HepG2 (cell line): ENCODE data around the gene ZBED3. TPM values are rescaled to one million over a fixed set of nuclear protein-coding genes. Genes with fewer than 3 reads are reported as not detected.

Source experiments
- ATAC-seq: fragments of 200-7000 bp; cut with Tn5 transposase; 3 replicates; pipeline ENCODE4 v1.9.1; 2020; ENCODE audit warnings: mild to moderate bottlenecking, moderate library complexity
- BruUV-seq: library from RNA; stranded (reverse); fragments of 400-500 nt; replicated peaks from 2 replicates; lab custom pipeline; 2021; lab: Mats Ljungman, UMichigan
- CTCF ChIA-PET: fragments of 300-600 bp; formaldehyde crosslinking; extraction: SDS; loops from one replicate; lab custom pipeline; 2021; ENCODE audit warnings: low total read pairs, inconsistent platforms, low intra/inter-chr PET ratio; lab: Yijun Ruan, JAX
- POLR2A ChIA-PET: fragments of 350-600 bp; sonication (Branson Sonifier 250); formaldehyde crosslinking; loops from one replicate; lab custom pipeline; 2020; ENCODE audit warnings: antibody characterized with exemption, inconsistent platforms; lab: Yijun Ruan, JAX
- DNase-seq: peaks from one replicate; pipeline ENCODE4 v3.0.0-alpha.2; 2015; ENCODE audit warnings: low spot score
- FAIRE-seq: peaks from 3 replicates; lab custom pipeline; 2011; peaks lifted over from hg19 to GRCh38; lab: Jason Lieb, UNC
- H2AFZ ChIP-seq: one replicate; pipeline ENCODE4 v1.6.1; 2011; ENCODE audit warnings: low read length, inconsistent platforms
- H3K27ac ChIP-seq: fragments of 300-600 bp; 3 replicates; pipeline ENCODE4 v1.8.0; 2011; ENCODE audit warnings: mixed run types, mild to moderate bottlenecking, mixed read lengths, low read length, inconsistent platforms; ENCODE audit not compliant: insufficient read depth; ENCODE audit errors: extremely low read length
- H3K27me3 ChIP-seq, 2 experiments: fragments of 200-600 bp in 1 of 2; 2 replicates in 1 of 2; 3 replicates in 1 of 2; pipeline versions ENCODE4 v1.6.0 to v1.8.0; 2011; ENCODE audit warnings: low read length in 2 of 2, mild to moderate bottlenecking in 2 of 2, moderate library complexity in 2 of 2, inconsistent platforms in 1 of 2; ENCODE audit not compliant: insufficient read depth in 2 of 2, control insufficient read depth in 1 of 2
- H3K36me3 ChIP-seq, 2 experiments: fragments of 200-600 bp in 1 of 2; replicated peaks in 1 of 2; 2 replicates in 1 of 2; 3 replicates in 1 of 2; pipeline versions ENCODE4 v1.5.1 to v1.8.0; 2011; ENCODE audit warnings: low read length in 2 of 2, inconsistent platforms in 1 of 2; ENCODE audit not compliant: insufficient read depth in 2 of 2, control insufficient read depth in 1 of 2
- H3K4me1 ChIP-seq: 2 replicates; pipeline ENCODE4 v1.5.1; 2012; ENCODE audit warnings: low read length, inconsistent platforms; ENCODE audit not compliant: insufficient read depth
- H3K4me2 ChIP-seq: 2 replicates; pipeline ENCODE4 v1.6.0; 2011; ENCODE audit warnings: low read depth, low read length, inconsistent platforms
- H3K4me3 ChIP-seq, 3 experiments: fragments of 200-600 bp in 1 of 3; sonication (generic), shearing (Covaris generic) in 1 of 3; replicated peaks in 1 of 3; 2 replicates each; pipeline ENCODE4 v1.5.1; 2011 to 2016; ENCODE audit warnings: low read length in 3 of 3, inconsistent platforms in 2 of 3, low read depth in 2 of 3, mild to moderate bottlenecking in 2 of 3, control low read depth in 1 of 3, mixed read lengths in 1 of 3; ENCODE audit not compliant: insufficient read depth in 1 of 3
- H3K79me2 ChIP-seq: one replicate; pipeline ENCODE4 v1.6.1; 2011; ENCODE audit warnings: low read length, inconsistent platforms; ENCODE audit not compliant: insufficient read depth
- H3K9ac ChIP-seq: 2 replicates; pipeline ENCODE4 v1.6.0; 2011; ENCODE audit warnings: mild to moderate bottlenecking, low read depth, low read length, inconsistent platforms; ENCODE audit not compliant: insufficient read depth
- H3K9me3 ChIP-seq: 2 replicates; pipeline ENCODE4 v1.5.1; 2012; ENCODE audit warnings: mild to moderate bottlenecking, low read length
- H4K20me1 ChIP-seq: 2 replicates; pipeline ENCODE4 v1.6.0; 2011; ENCODE audit warnings: inconsistent platforms, mild to moderate bottlenecking, low read length, moderate library complexity; ENCODE audit not compliant: insufficient read depth
- CEBPB ChIP-seq: IDR thresholded peaks from 2 replicates; pipeline ENCODE4 v1.6.1; 2011; ENCODE audit warnings: low read depth, low read length, improper control_type of control experiment, borderline replicate concordance
- FIP1L1 ChIP-seq: fragments of 200-400 bp; formaldehyde crosslinking; IDR thresholded peaks from 2 replicates; pipeline ENCODE4 v1.6.1; 2018; ENCODE audit warnings: low read depth, mild to moderate bottlenecking, low read length, moderate library complexity, borderline replicate concordance; ENCODE audit not compliant: insufficient read depth
- GLI4 ChIP-seq: sonication (generic); formaldehyde crosslinking; IDR thresholded peaks from 2 replicates; pipeline ENCODE4 v1.5.1; 2020; ENCODE audit warnings: missing genetic modification reagents, mild to moderate bottlenecking, moderate library complexity, borderline replicate concordance
- ZFP90 ChIP-seq: sonication (generic); formaldehyde crosslinking; IDR thresholded peaks from 2 replicates; pipeline ENCODE4 v1.8.0; 2022; ENCODE audit warnings: missing genetic modification reagents, mild to moderate bottlenecking, inconsistent platforms, borderline replicate concordance
- ZNF12 ChIP-seq: sonication (generic); formaldehyde crosslinking; IDR thresholded peaks from 2 replicates; pipeline ENCODE4 v1.5.0; 2020; ENCODE audit warnings: missing genetic modification reagents
- ZNF260 ChIP-seq: sonication (generic); formaldehyde crosslinking; IDR thresholded peaks from 2 replicates; pipeline ENCODE4 v1.4.0; 2020; ENCODE audit warnings: missing genetic modification reagents, low read depth, mild to moderate bottlenecking, borderline replicate concordance
- ZNF557 ChIP-seq: sonication (generic); formaldehyde crosslinking; IDR thresholded peaks from 2 replicates; pipeline ENCODE4 v1.4.0; 2020; ENCODE audit warnings: missing genetic modification reagents
- ZNF563 ChIP-seq: sonication (generic); formaldehyde crosslinking; IDR thresholded peaks from 2 replicates; pipeline ENCODE4 v1.8.0; 2022; ENCODE audit warnings: mild to moderate bottlenecking, moderate library complexity, missing genetic modification reagents
- ZNF770 ChIP-seq: sonication (generic); formaldehyde crosslinking; IDR thresholded peaks from 2 replicates; pipeline ENCODE4 v1.5.0; 2020; ENCODE audit warnings: mild to moderate bottlenecking, missing genetic modification reagents
- ZSCAN21 ChIP-seq: sonication (generic); formaldehyde crosslinking; IDR thresholded peaks from 2 replicates; pipeline ENCODE4 v1.8.0; 2022; ENCODE audit warnings: mild to moderate bottlenecking, missing genetic modification reagents, moderate library complexity, borderline replicate concordance
- WGBS: methylation state at CpG from one replicate; pipeline ENCODE4 v1.1.6; 2017; ENCODE audit warnings: low lambda C conversion rate; 5-methylcytosine and 5-hydroxymethylcytosine counted together
- in situ Hi-C: cut with HindIII; loops from 2 replicates; pipeline ENCODE4 v1.10.0; 2017; ENCODE audit warnings: low pct_unique_long_range_greater_than_20kb; ENCODE audit not compliant: extremely low pct_ligation_motif_present
- intact Hi-C: fragments of 100-400 bp; cut with micrococcal nuclease; formaldehyde crosslinking; loops from one replicate; pipeline ENCODE4 v1.10.0; 2022; ENCODE audit not compliant: unreplicated experiment
- polyA plus RNA-seq, 8 experiments: library from polyadenylated mRNA; depleted of rRNA in 3 of 8; stranded (reverse) in 7 of 8; unstranded in 1 of 8; fragments of >200 nt; fragmentation: Illumina TruSeq in 4 of 8; extraction: Trizol in 4 of 8; gene quantifications; 2 replicates each; pipeline versions ENCODE4 v1.2.1 to v1.2.3, GENCODE V29; 2011 to 2016; ENCODE audit warnings: low read depth in 4 of 8, missing spikeins in 1 of 8, mixed read lengths in 1 of 8; ENCODE audit not compliant: insufficient read depth in 1 of 8
- total RNA-seq, 5 experiments: library from RNA; depleted of rRNA; stranded (reverse); fragments of >200 nt; fragmentation: Illumina TruSeq; extraction: Trizol; gene quantifications; 2 replicates each; pipeline ENCODE4 v1.2.3, GENCODE V29; 2016; ENCODE audit warnings: low read depth in 1 of 5

The ZBED3 gene
- total and polyA plus RNA-seq, 2 of the 13 experiments (the other 11 are each of a cell fraction or from before 2014, with no cell fraction given), result 2.3 to 8.1 TPM

GRCh38 chr5:77073667-77074066, 13.4 kb downstream of the ZBED3 start:
- Histone ChIP-seq H3K79me2 (no peaks in the 10 kb centered on the region), H2AFZ (no peak overlapping the region), H3K4me2 (no peak overlapping the region), H3K4me3 (no peak overlapping the region), H4K20me1 (no peaks in the 10 kb centered on the region), H3K9me3 (no peaks in the 10 kb centered on the region), H3K36me3 (peaks cover 0 to 16% of the 10 kb centered on the region in 2 experiments; a peak in 2 of 5 replicates), H3K27ac (no peak overlapping the region), H3K4me1 (no peaks in the 10 kb centered on the region), H3K27me3 (no peaks in the 10 kb centered on the region), H3K9ac (no peak overlapping the region)
- POLR2A ChIA-PET, result no interaction called here
- FAIRE-seq (no peak), ATAC-seq (no peak), DNase-seq (no peak)
- CTCF ChIA-PET, result no interaction called here
- in situ Hi-C loops, result no loop called here
- no TSS peak for BruUV-seq
- intact Hi-C loops, result no loop called here
- TF ChIP-seq GLI4, result no peak
- TF ChIP-seq ZNF260 (CRISPR knock-in tag), result no peak
- TF ChIP-seq ZNF557 (CRISPR knock-in tag), result no peak
- no peak for TF ChIP-seq ZFP90 (CRISPR knock-in tag)
- no peak for TF ChIP-seq ZNF12
- TF ChIP-seq ZSCAN21 (CRISPR knock-in tag), result no peak
- TF ChIP-seq ZNF770 (CRISPR knock-in tag), result no peak
- no peak for TF ChIP-seq ZNF563 (CRISPR knock-in tag)
- TF ChIP-seq CEBPB, result no peak
- TF ChIP-seq FIP1L1, result no peak
- 95% methylated on average over 2 of the region's 2 CpGs for WGBS
